ENCODE data around the gene C1orf159.

C1orf159 gene

GRCh38 chr1:1050577-1051052 lies 65.3 kb downstream of the C1orf159 start:
- no peaks in the 10 kb centered on the region for H3K79me1 ChIP-seq (ENCODE audit: low read length)
- no peak for DNase-seq
- H3K27me3 ChIP-seq (ENCODE audit: insufficient read depth, low read length, poor library complexity): no peaks in the 10 kb centered on the region
- no peak overlapping the region for H3K27ac ChIP-seq (ENCODE audit: low read depth, low read length)
- H4K8ac ChIP-seq (ENCODE audit: low read depth, low read length): no peak overlapping the region
- WGBS (ENCODE audit: extremely low coverage, insufficient coverage, low lambda C conversion rate): no CpG with 5 or more reads among the region's 32 CpGs
- peaks cover 5% of the 10 kb centered on the region for H3K36me3 ChIP-seq (ENCODE audit: control insufficient read depth, insufficient read depth, low read length)
- H3K4me3 ChIP-seq (ENCODE audit: low read length): no peak overlapping the region
- H2BK5ac ChIP-seq (ENCODE audit: low read length): no peak overlapping the region
- no peaks in the 10 kb centered on the region for H3K79me2 ChIP-seq (ENCODE audit: control insufficient read depth, insufficient read depth, low read length)
- H3K18ac ChIP-seq (ENCODE audit: low read length): no peak overlapping the region
- no peak overlapping the region for H3K9ac ChIP-seq (ENCODE audit: low read length)
- H4K5ac ChIP-seq (ENCODE audit: low read length): no peak overlapping the region
- no peaks in the 10 kb centered on the region for H3K4me1 ChIP-seq (ENCODE audit: control insufficient read depth, low read depth, low read length)
- H2BK120ac ChIP-seq (ENCODE audit: low read depth, low read length): no peak overlapping the region
- no peak overlapping the region for H3K4me2 ChIP-seq (ENCODE audit: low read length)
- no peak overlapping the region for H2AK5ac ChIP-seq (ENCODE audit: low read length)
- H3K56ac ChIP-seq (ENCODE audit: low read length): no peak overlapping the region
- H2BK15ac ChIP-seq (replicated peaks; ENCODE audit: low read depth): no peak overlapping the region
- no peak overlapping the region for H3K4ac ChIP-seq (ENCODE audit: low read depth, low read length)
- H3K23ac ChIP-seq (ENCODE audit: low read length): no peak overlapping the region

- WGBS (ENCODE audit: extremely low coverage, insufficient coverage, low lambda C conversion rate): no CpG with 5 or more reads among the region's 57 CpGs
- peaks cover 7% of the 10 kb centered on the region for H3K36me3 ChIP-seq (ENCODE audit: control insufficient read depth, insufficient read depth, low read length)
- no peak overlapping the region for H3K4me3 ChIP-seq (ENCODE audit: low read length)
- H3K4me2 ChIP-seq (ENCODE audit: low read length): no peak overlapping the region
- H3K9ac ChIP-seq (ENCODE audit: low read length): no peak overlapping the region
- no peak overlapping the region for H2BK120ac ChIP-seq (ENCODE audit: low read depth, low read length)
- no peak overlapping the region for H4K5ac ChIP-seq (ENCODE audit: low read length)
- no peak overlapping the region for H3K27ac ChIP-seq (ENCODE audit: low read depth, low read length)
- H3K27me3 ChIP-seq (ENCODE audit: insufficient read depth, low read length, poor library complexity): no peaks in the 10 kb centered on the region
- no peak overlapping the region for H3K56ac ChIP-seq (ENCODE audit: low read length)
- H2BK15ac ChIP-seq (replicated peaks; ENCODE audit: low read depth): no peak overlapping the region
- H3K18ac ChIP-seq (ENCODE audit: low read length): no peak overlapping the region
- DNase-seq: no peak
- H3K23ac ChIP-seq (ENCODE audit: low read length): no peak overlapping the region
- no peak overlapping the region for H2AK5ac ChIP-seq (ENCODE audit: low read length)
- no peak overlapping the region for H2BK5ac ChIP-seq (ENCODE audit: low read length)
- H3K79me1 ChIP-seq (ENCODE audit: low read length): no peaks in the 10 kb centered on the region
- no peak overlapping the region for H4K8ac ChIP-seq (ENCODE audit: low read depth, low read length)
- H3K4me1 ChIP-seq (ENCODE audit: control insufficient read depth, low read depth, low read length): no peaks in the 10 kb centered on the region
- no peaks in the 10 kb centered on the region for H3K79me2 ChIP-seq (ENCODE audit: control insufficient read depth, insufficient read depth, low read length)
- no peak overlapping the region for H3K4ac ChIP-seq (ENCODE audit: low read depth, low read length)
These were observed 66.3 kb downstream of the C1orf159 start for GRCh38 chr1:1049318-1050165.

- H3K9ac ChIP-seq (ENCODE audit: low read length): no peak overlapping the region
- H3K27ac ChIP-seq (ENCODE audit: low read depth, low read length): no peak overlapping the region
- no peak overlapping the region for H3K56ac ChIP-seq (ENCODE audit: low read length)
- H4K8ac ChIP-seq (ENCODE audit: low read depth, low read length): no peak overlapping the region
- H3K4me3 ChIP-seq (ENCODE audit: low read length): no peak overlapping the region
- no peak overlapping the region for H2BK15ac ChIP-seq (replicated peaks; ENCODE audit: low read depth)
- H3K4ac ChIP-seq (ENCODE audit: low read depth, low read length): no peak overlapping the region
- no peak overlapping the region for H3K18ac ChIP-seq (ENCODE audit: low read length)
- H3K79me1 ChIP-seq (ENCODE audit: low read length): no peaks in the 10 kb centered on the region
- no CpG with 5 or more reads among the region's 28 CpGs for WGBS (ENCODE audit: extremely low coverage, insufficient coverage, low lambda C conversion rate)
- no peak overlapping the region for H3K23ac ChIP-seq (ENCODE audit: low read length)
- no peak for DNase-seq
- no peaks in the 10 kb centered on the region for H3K27me3 ChIP-seq (ENCODE audit: insufficient read depth, low read length, poor library complexity)
- no peaks in the 10 kb centered on the region for H3K79me2 ChIP-seq (ENCODE audit: control insufficient read depth, insufficient read depth, low read length)
- H3K4me2 ChIP-seq (ENCODE audit: low read length): no peak overlapping the region
- H2BK120ac ChIP-seq (ENCODE audit: low read depth, low read length): no peak overlapping the region
- no peak overlapping the region for H2AK5ac ChIP-seq (ENCODE audit: low read length)
- H3K4me1 ChIP-seq (ENCODE audit: control insufficient read depth, low read depth, low read length): no peaks in the 10 kb centered on the region
- no peak overlapping the region for H2BK5ac ChIP-seq (ENCODE audit: low read length)
- H4K5ac ChIP-seq (ENCODE audit: low read length): no peak overlapping the region
- peaks cover 9% of the 10 kb centered on the region for H3K36me3 ChIP-seq (ENCODE audit: control insufficient read depth, insufficient read depth, low read length)
These were observed 67.1 kb downstream of the C1orf159 start for GRCh38 chr1:1048765-1049164.

- Histone ChIP-seq H2BK120ac (ENCODE audit: low read depth, low read length) (no peak overlapping the region), H4K8ac (ENCODE audit: low read depth, low read length) (no peak overlapping the region), H3K9ac (ENCODE audit: low read length) (no peak overlapping the region), H3K27me3 (ENCODE audit: insufficient read depth, low read length, poor library complexity) (no peaks in the 10 kb centered on the region), H3K79me1 (ENCODE audit: low read length) (no peaks in the 10 kb centered on the region), H2BK15ac (replicated peaks; ENCODE audit: low read depth) (no peak overlapping the region), H3K4me2 (ENCODE audit: low read length) (no peak overlapping the region), H3K4ac (ENCODE audit: low read depth, low read length) (no peak overlapping the region), H3K56ac (ENCODE audit: low read length) (no peak overlapping the region), H2BK5ac (ENCODE audit: low read length) (no peak overlapping the region), H3K27ac (ENCODE audit: low read depth, low read length) (no peak overlapping the region), H3K79me2 (ENCODE audit: control insufficient read depth, insufficient read depth, low read length) (no peaks in the 10 kb centered on the region), H3K23ac (ENCODE audit: low read length) (no peak overlapping the region), H3K36me3 (ENCODE audit: control insufficient read depth, insufficient read depth, low read length) (peaks cover 9% of the 10 kb centered on the region), H3K18ac (ENCODE audit: low read length) (no peak overlapping the region), H4K5ac (ENCODE audit: low read length) (no peak overlapping the region), H3K4me1 (ENCODE audit: control insufficient read depth, low read depth, low read length) (no peaks in the 10 kb centered on the region), H3K4me3 (ENCODE audit: low read length) (no peak overlapping the region), H2AK5ac (ENCODE audit: low read length) (no peak overlapping the region)
- no peak for DNase-seq
- no CpG with 5 or more reads among the region's 25 CpGs for WGBS (ENCODE audit: extremely low coverage, insufficient coverage, low lambda C conversion rate)
These were observed 67.9 kb downstream of the C1orf159 start for GRCh38 chr1:1047963-1048362.

- Histone ChIP-seq H3K9ac (ENCODE audit: low read length) (no peak overlapping the region), H2BK5ac (ENCODE audit: low read length) (no peak overlapping the region), H3K27me3 (ENCODE audit: insufficient read depth, low read length, poor library complexity) (no peaks in the 10 kb centered on the region), H3K4me1 (ENCODE audit: control insufficient read depth, low read depth, low read length) (no peaks in the 10 kb centered on the region), H3K23ac (ENCODE audit: low read length) (no peak overlapping the region), H3K18ac (ENCODE audit: low read length) (no peak overlapping the region), H3K4me2 (ENCODE audit: low read length) (no peak overlapping the region), H3K56ac (ENCODE audit: low read length) (no peak overlapping the region), H4K5ac (ENCODE audit: low read length) (no peak overlapping the region), H2BK15ac (replicated peaks; ENCODE audit: low read depth) (no peak overlapping the region), H3K4me3 (ENCODE audit: low read length) (no peak overlapping the region), H2AK5ac (ENCODE audit: low read length) (no peak overlapping the region), H2BK120ac (ENCODE audit: low read depth, low read length) (no peak overlapping the region), H3K36me3 (ENCODE audit: control insufficient read depth, insufficient read depth, low read length) (peaks cover 9% of the 10 kb centered on the region), H3K79me1 (ENCODE audit: low read length) (no peaks in the 10 kb centered on the region), H3K79me2 (ENCODE audit: control insufficient read depth, insufficient read depth, low read length) (no peaks in the 10 kb centered on the region), H4K8ac (ENCODE audit: low read depth, low read length) (no peak overlapping the region), H3K4ac (ENCODE audit: low read depth, low read length) (no peak overlapping the region), H3K27ac (ENCODE audit: low read depth, low read length) (no peak overlapping the region)
- no peak for DNase-seq
- WGBS (ENCODE audit: extremely low coverage, insufficient coverage, low lambda C conversion rate): no CpG with 5 or more reads among the region's 19 CpGs
These were observed 68.5 kb downstream of the C1orf159 start for GRCh38 chr1:1047407-1047806.

GRCh38 chr1:1046767-1047166 lies 69.1 kb downstream of the C1orf159 start:
- H3K9ac ChIP-seq (ENCODE audit: low read length): no peak overlapping the region
- H3K4me1 ChIP-seq (ENCODE audit: control insufficient read depth, low read depth, low read length): no peaks in the 10 kb centered on the region
- no peak overlapping the region for H3K56ac ChIP-seq (ENCODE audit: low read length)
- no CpG with 5 or more reads among the region's 26 CpGs for WGBS (ENCODE audit: extremely low coverage, insufficient coverage, low lambda C conversion rate)
- H3K79me1 ChIP-seq (ENCODE audit: low read length): no peaks in the 10 kb centered on the region
- no peak overlapping the region for H4K8ac ChIP-seq (ENCODE audit: low read depth, low read length)
- no peak overlapping the region for H3K27ac ChIP-seq (ENCODE audit: low read depth, low read length)
- no peaks in the 10 kb centered on the region for H3K79me2 ChIP-seq (ENCODE audit: control insufficient read depth, insufficient read depth, low read length)
- H2BK120ac ChIP-seq (ENCODE audit: low read depth, low read length): no peak overlapping the region
- H4K5ac ChIP-seq (ENCODE audit: low read length): no peak overlapping the region
- no peak overlapping the region for H2BK5ac ChIP-seq (ENCODE audit: low read length)
- DNase-seq: no peak
- no peak overlapping the region for H3K4me3 ChIP-seq (ENCODE audit: low read length)
- no peaks in the 10 kb centered on the region for H3K27me3 ChIP-seq (ENCODE audit: insufficient read depth, low read length, poor library complexity)
- no peak overlapping the region for H3K18ac ChIP-seq (ENCODE audit: low read length)
- H3K23ac ChIP-seq (ENCODE audit: low read length): no peak overlapping the region
- peaks cover 5% of the 10 kb centered on the region for H3K36me3 ChIP-seq (ENCODE audit: control insufficient read depth, insufficient read depth, low read length)
- no peak overlapping the region for H3K4ac ChIP-seq (ENCODE audit: low read depth, low read length)
- H2BK15ac ChIP-seq (replicated peaks; ENCODE audit: low read depth): no peak overlapping the region
- H3K4me2 ChIP-seq (ENCODE audit: low read length): no peak overlapping the region
- H2AK5ac ChIP-seq (ENCODE audit: low read length): no peak overlapping the region
